Measurements from ENCODE around the gene PRTN3.

The PRTN3 gene

DNA sequence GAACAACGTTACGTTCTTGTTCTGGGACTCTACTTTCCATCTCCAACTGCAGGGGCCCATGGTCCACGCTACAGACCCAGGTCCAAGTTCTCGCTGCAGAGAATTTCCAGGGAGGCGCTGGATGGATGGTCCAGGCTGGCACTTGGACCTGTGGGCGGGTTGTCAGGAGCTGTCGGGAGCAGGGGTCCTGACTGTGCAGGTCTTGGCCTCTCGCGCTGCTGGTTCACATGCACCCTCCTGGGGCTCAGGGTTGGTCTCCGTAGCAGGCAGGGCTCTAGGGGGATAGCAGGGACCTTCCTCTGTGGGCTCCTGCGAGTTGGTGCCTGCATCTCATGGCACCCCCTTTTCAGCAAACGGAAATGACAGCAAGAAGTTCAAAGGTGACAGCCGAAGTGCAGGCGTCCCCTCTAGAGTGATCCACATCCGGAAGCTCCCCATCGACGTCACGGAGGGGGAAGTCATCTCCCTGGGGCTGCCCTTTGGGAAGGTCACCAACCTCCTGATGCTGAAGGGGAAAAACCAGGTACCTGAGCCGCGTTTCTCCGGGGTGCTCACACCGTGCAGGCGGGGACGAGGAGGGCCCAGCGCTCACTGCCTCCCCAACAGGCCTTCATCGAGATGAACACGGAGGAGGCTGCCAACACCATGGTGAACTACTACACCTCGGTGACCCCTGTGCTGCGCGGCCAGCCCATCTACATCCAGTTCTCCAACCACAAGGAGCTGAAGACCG lies 36.9 kb upstream of the PRTN3 start:
- DNase-seq = no peak

GRCh38 chr19:804419-805165 lies 36.2 kb upstream of the PRTN3 start:
- no peak for DNase-seq

GRCh38 chr19:805166-805551 lies 35.6 kb upstream of the PRTN3 start:
- no peak for DNase-seq

DNA sequence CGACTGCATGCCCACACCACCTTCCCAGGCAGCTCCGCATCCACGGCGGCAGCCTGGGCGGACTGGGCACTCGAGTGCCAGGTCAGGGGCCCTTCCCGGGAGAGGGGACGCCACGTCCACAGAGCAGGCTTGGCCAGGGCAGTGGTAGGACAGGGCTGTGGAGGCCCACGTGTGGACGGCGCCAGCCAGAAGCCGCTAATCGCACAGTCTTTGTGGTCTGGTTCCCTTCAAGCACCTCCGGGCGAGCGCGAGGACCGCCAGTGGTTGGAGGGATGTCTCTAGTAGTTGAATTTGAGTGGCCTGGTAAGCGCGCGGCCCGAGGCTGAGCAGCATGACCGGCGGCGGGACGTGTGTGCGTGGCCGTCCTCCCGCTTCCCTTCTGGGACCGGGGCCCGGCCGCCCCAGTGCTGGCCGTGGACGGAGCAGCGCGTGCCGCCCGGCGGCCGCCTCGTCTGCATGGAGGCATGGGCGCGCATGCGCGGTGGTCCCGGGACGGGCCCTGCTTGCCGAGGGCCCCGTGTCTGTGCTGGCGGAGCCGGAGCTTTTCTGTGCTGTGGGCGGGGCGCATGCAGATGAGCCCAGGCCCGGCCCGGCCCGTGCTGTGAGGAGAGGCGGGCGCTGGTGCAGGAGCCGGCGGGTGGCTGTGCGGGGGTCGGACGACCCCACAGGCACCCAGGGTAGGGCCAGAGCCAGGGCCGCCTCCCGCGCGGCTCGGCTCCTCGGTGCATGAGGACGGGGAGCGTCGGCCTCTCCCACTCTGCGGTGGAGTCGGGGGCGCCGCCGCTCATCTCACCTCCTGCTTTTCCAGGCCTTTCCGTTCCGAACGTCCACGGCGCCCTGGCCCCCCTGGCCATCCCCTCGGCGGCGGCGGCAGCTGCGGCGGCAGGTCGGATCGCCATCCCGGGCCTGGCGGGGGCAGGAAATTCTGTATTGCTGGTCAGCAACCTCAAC lies 34.9 kb upstream of the PRTN3 start:
- DNase-seq = no peak

DNA sequence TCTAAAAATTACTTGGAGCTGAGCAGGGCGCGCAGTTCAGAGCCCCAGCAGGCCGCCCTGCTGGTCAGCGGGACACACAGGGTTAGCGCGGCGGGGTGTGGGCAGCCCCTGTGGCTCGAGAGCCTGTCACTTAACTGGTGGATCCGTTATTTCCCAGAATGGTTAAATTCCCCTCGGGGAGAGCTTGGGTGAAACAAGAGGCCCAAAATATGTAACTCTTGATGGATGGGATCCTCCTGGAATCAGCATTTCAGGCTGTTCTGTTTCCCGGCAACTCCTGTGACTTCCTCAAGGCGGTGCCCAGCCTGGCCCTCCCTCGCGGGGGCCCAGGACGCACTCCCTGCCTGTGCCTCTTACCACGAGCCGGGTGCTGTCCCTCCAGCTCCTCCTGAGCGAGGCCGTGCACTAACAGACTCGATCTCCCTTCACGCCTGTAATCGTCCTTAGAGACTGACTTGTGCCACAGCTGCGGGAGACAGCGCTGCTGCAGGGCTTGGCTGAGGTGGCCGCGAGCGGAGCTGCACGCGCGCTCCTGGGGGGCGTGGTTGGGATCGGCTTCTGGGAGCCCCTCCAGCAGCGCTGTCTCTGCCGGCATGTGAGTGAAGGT lies 33.9 kb upstream of the PRTN3 start:
- no peak for DNase-seq

GRCh38 chr19:807627-808422 lies 33.0 kb upstream of the PRTN3 start:
- DNase-seq = no peak

DNA sequence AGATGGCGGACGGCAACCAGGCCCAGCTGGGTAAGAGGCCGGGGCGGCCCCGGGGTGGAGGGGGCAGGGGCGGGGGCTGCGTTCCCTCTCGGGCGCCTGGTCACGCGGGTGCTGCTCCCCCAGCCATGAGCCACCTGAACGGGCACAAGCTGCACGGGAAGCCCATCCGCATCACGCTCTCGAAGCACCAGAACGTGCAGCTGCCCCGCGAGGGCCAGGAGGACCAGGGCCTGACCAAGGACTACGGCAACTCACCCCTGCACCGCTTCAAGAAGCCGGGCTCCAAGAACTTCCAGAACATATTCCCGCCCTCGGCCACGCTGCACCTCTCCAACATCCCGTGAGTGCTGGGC lies 32.4 kb upstream of the PRTN3 start:
- no peak for DNase-seq

- DNase-seq = no peak
Measured at GRCh38 chr19:810077-810855, 30.5 kb upstream of the PRTN3 start.

- DNase-seq = peak in 1 of 2 donors; percentile 7
Measured at GRCh38 chr19:810883-811489, 29.8 kb upstream of the PRTN3 start.

- no peak for DNase-seq
Measured at GRCh38 chr19:811506-812048, 29.2 kb upstream of the PRTN3 start.

DNA sequence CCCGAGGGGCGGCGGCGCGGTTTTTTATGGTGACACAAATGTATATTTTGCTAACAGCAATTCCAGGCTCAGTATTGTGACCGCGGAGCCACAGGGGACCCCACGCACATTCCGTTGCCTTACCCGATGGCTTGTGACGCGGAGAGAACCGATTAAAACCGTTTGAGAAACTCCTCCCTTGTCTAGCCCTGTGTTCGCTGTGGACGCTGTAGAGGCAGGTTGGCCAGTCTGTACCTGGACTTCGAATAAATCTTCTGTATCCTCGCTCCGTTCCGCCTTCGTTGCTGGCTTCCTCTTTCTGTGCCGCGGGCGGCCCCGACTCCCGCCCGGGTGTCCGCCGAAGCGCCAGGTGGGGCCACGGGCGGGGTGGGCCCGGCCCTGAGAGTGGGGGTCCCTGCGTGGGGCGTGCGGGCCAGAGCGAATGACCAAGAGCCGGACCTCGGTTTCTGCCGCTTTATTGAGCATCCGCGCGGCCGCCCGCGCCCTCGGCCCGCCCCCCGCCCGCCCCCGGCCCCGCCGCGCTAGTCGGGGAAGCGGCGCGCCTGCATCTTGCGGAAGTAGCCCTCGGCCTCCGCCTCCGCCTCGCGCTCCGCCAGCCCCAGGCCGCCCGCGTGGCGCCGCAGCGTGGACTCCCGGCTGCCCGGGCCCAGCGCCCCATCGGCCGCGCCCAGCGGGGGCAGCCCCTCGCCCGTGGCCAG lies 28.6 kb upstream of the PRTN3 start:
- peak in 1 of 2 donors; percentile 11 for DNase-seq

GRCh38 chr19:812747-813218 lies 28.0 kb upstream of the PRTN3 start:
- peak in 1 of 2 donors; percentile 12 for DNase-seq

GRCh38 chr19:813219-814151 lies 27.3 kb upstream of the PRTN3 start:
- peak in 1 of 2 donors; percentile 25 for DNase-seq

- DNase-seq = peak in 1 of 2 donors; percentile 31
Measured at GRCh38 chr19:814152-815078, 26.4 kb upstream of the PRTN3 start.

GRCh38 chr19:815079-815774 lies 25.6 kb upstream of the PRTN3 start:
- DNase-seq = no peak

GRCh38 chr19:815775-816499 lies 24.9 kb upstream of the PRTN3 start:
- DNase-seq = no peak

All from stimulated activated CD4-positive, alpha-beta T cell treated with anti-CD3 and anti-CD28 coated beads, Interleukin-2, amount 100 ng/mL, for 24 hours (primary cell).